H1 (cell line): ENCODE data around the gene ZFP36L2. TPM values are rescaled to one million over a fixed set of nuclear protein-coding genes. Genes with fewer than 3 reads are reported as not detected.

Experiments used
- CTCF ChIA-PET: fragments of 300-600 bp; sonication (Branson Sonifier 250); formaldehyde crosslinking; loops from one replicate; lab custom pipeline; 2021; ENCODE audit not compliant: partially characterized antibody; lab: Charles Lee
- POLR2A ChIA-PET: fragments of 300-600 bp; sonication (Branson Sonifier 250); formaldehyde crosslinking; loops from one replicate; lab custom pipeline; 2021; ENCODE audit warnings: inconsistent platforms; ENCODE audit not compliant: partially characterized antibody; lab: Charles Lee
- DNase-seq, 2 experiments: peaks; one replicate each; pipeline versions ENCODE4 v3.0.0 to v3.0.0-alpha.2; 2010 to 2022; ENCODE audit warnings: low spot score in 2 of 2, low read depth in 1 of 2, mixed read lengths in 1 of 2
- FAIRE-seq: peaks from 2 replicates; lab custom pipeline; 2011; peaks lifted over from hg19 to GRCh38; lab: Jason Lieb, UNC
- H2AFZ ChIP-seq: 2 replicates; pipeline ENCODE4 v1.8.1; 2012; ENCODE audit warnings: low read length, inconsistent platforms
- H2AK5ac ChIP-seq: 2 replicates; pipeline ENCODE4 v1.6.1; 2013; ENCODE audit warnings: low read depth, low read length
- H2BK120ac ChIP-seq: replicated peaks from 2 replicates; pipeline ENCODE3; 2013; ENCODE audit warnings: low read depth, low read length, inconsistent platforms
- H2BK12ac ChIP-seq: 2 replicates; pipeline ENCODE4 v1.6.1; 2013; ENCODE audit warnings: low read depth, low read length
- H2BK15ac ChIP-seq: 2 replicates; pipeline ENCODE4 v1.6.1; 2013; ENCODE audit warnings: low read length
- H2BK20ac ChIP-seq: 2 replicates; pipeline ENCODE4 v1.6.1; 2013; ENCODE audit warnings: low read length
- H2BK5ac ChIP-seq: 2 replicates; pipeline ENCODE4 v1.6.1; 2013; ENCODE audit warnings: low read depth, low read length
- H3K14ac ChIP-seq: 2 replicates; pipeline ENCODE4 v1.6.1; 2013; ENCODE audit warnings: inconsistent platforms; ENCODE audit not compliant: insufficient read length
- H3K18ac ChIP-seq: 2 replicates; pipeline ENCODE4 v1.6.1; 2013; ENCODE audit warnings: low read length; ENCODE audit errors: extremely low read depth
- H3K23ac ChIP-seq: 2 replicates; pipeline ENCODE4 v1.6.1; 2013; ENCODE audit warnings: inconsistent platforms; ENCODE audit not compliant: insufficient read length
- H3K23me2 ChIP-seq: 2 replicates; pipeline ENCODE4 v1.6.1; 2013; ENCODE audit warnings: low read depth, low read length
- H3K27ac ChIP-seq: 2 replicates; pipeline ENCODE4 v1.6.1; 2011; ENCODE audit warnings: low read depth, low read length, inconsistent platforms
- H3K27me3 ChIP-seq, 4 experiments: replicated peaks in 1 of 4; 1 replicate in 1 of 4; 2 replicates in 3 of 4; pipeline versions ENCODE4 v1.6.1 to v1.8.1; 2011 to 2013; ENCODE audit warnings: low read length in 3 of 4, mild to moderate bottlenecking in 3 of 4, inconsistent platforms in 2 of 4, mixed read lengths in 2 of 4, moderate library complexity in 1 of 4; ENCODE audit not compliant: control insufficient read depth in 3 of 4, insufficient read depth in 3 of 4; ENCODE audit errors: extremely low read depth in 1 of 4
- H3K36me3 ChIP-seq, 4 experiments: 2 replicates each; pipeline versions ENCODE4 v1.6.1 to v1.8.1; 2011 to 2013; ENCODE audit warnings: mild to moderate bottlenecking in 4 of 4, low read length in 3 of 4, moderate library complexity in 2 of 4, control low read depth in 1 of 4, inconsistent platforms in 1 of 4; ENCODE audit not compliant: insufficient read depth in 4 of 4, control insufficient read depth in 2 of 4
- H3K4ac ChIP-seq: replicated peaks from 2 replicates; pipeline ENCODE3; 2013; ENCODE audit warnings: low read length, low read depth, mixed read lengths, inconsistent platforms; ENCODE audit not compliant: insufficient read length
- H3K4me1 ChIP-seq, 4 experiments: replicated peaks in 1 of 4; 1 replicate in 1 of 4; 2 replicates in 3 of 4; pipeline versions ENCODE4 v1.6.1 to v1.8.1; 2011 to 2013; ENCODE audit warnings: low read length in 3 of 4, inconsistent platforms in 2 of 4, mixed read lengths in 1 of 4; ENCODE audit not compliant: insufficient read depth in 4 of 4, control insufficient read depth in 3 of 4
- H3K4me2 ChIP-seq, 2 experiments: 2 replicates each; pipeline versions ENCODE4 v1.6.1 to v1.8.1; 2011 to 2013; ENCODE audit warnings: low read depth in 2 of 2, low read length in 2 of 2, control low read depth in 1 of 2, inconsistent platforms in 1 of 2, mild to moderate bottlenecking in 1 of 2; ENCODE audit not compliant: insufficient read depth in 1 of 2
- H3K4me3 ChIP-seq, 4 experiments: fragments of 200-600, 300-600 bp in 1 of 4; sonication (generic), shearing (Covaris generic), sonication (Bioruptor Twin) in 1 of 4; 2 replicates each; pipeline versions ENCODE4 v1.5.1 to v1.8.1; 2011 to 2016; ENCODE audit warnings: low read length in 4 of 4, low read depth in 3 of 4, control low read depth in 2 of 4, inconsistent platforms in 2 of 4, mild to moderate bottlenecking in 2 of 4, mixed read lengths in 1 of 4, moderate library complexity in 1 of 4; ENCODE audit not compliant: insufficient read depth in 2 of 4; ENCODE audit errors: extremely low read depth in 1 of 4
- H3K56ac ChIP-seq: replicated peaks from 2 replicates; pipeline ENCODE3; 2013; ENCODE audit warnings: low read depth, mild to moderate bottlenecking, mixed read lengths, low read length, inconsistent platforms; ENCODE audit not compliant: insufficient read length
- H3K79me1 ChIP-seq: 2 replicates; pipeline ENCODE4 v1.6.1; 2013; ENCODE audit warnings: low read depth, low read length, control low read depth
- H3K79me2 ChIP-seq, 2 experiments: 2 replicates each; pipeline versions ENCODE4 v1.6.1 to v1.8.1; 2012 to 2013; ENCODE audit warnings: low read length in 2 of 2, mild to moderate bottlenecking in 2 of 2, inconsistent platforms in 1 of 2; ENCODE audit not compliant: insufficient read depth in 2 of 2, control insufficient read depth in 1 of 2
- H3K9ac ChIP-seq, 4 experiments: replicated peaks in 1 of 4; 1 replicate in 1 of 4; 2 replicates in 3 of 4; pipeline versions ENCODE4 v1.6.1 to v1.8.1; 2011 to 2013; ENCODE audit warnings: low read depth in 3 of 4, low read length in 3 of 4, control low read depth in 2 of 4, mild to moderate bottlenecking in 2 of 4, moderate library complexity in 2 of 4, inconsistent platforms in 1 of 4; ENCODE audit errors: extremely low read depth in 1 of 4
- H3K9me3 ChIP-seq, 2 experiments: 2 replicates each; pipeline versions ENCODE4 v1.6.1 to v1.8.1; 2012 to 2013; ENCODE audit warnings: mild to moderate bottlenecking in 2 of 2, moderate library complexity in 2 of 2, control low read depth in 1 of 2, inconsistent platforms in 1 of 2, low read depth in 1 of 2, low read length in 1 of 2, mixed read lengths in 1 of 2; ENCODE audit not compliant: insufficient read depth in 2 of 2
- H4K20me1 ChIP-seq, 2 experiments: replicated peaks in 1 of 2; 2 replicates each; pipeline versions ENCODE3 to v1.8.1; 2011 to 2013; ENCODE audit warnings: inconsistent platforms in 2 of 2, low read length in 2 of 2, mild to moderate bottlenecking in 1 of 2; ENCODE audit not compliant: insufficient read depth in 2 of 2, control insufficient read depth in 1 of 2
- H4K5ac ChIP-seq: 2 replicates; pipeline ENCODE4 v1.6.1; 2013; ENCODE audit warnings: low read length, low read depth, mixed read lengths, inconsistent platforms; ENCODE audit not compliant: insufficient read length
- H4K8ac ChIP-seq: 2 replicates; pipeline ENCODE4 v1.8.0; 2013; ENCODE audit warnings: mild to moderate bottlenecking, moderate library complexity, low read length, inconsistent platforms; ENCODE audit not compliant: insufficient read depth; ENCODE audit errors: extremely low read depth
- H4K91ac ChIP-seq: replicated peaks from 2 replicates; pipeline ENCODE3; 2013; ENCODE audit warnings: low read length, mixed read lengths, inconsistent platforms; ENCODE audit not compliant: insufficient read length
- BACH1 ChIP-seq: IDR thresholded peaks from 2 replicates; pipeline ENCODE4 v1.6.1; 2012; ENCODE audit warnings: low read length, improper control_type of control experiment
- CBX8 ChIP-seq: fragments of 300-800, 300-1000 bp; sonication (generic); IDR thresholded peaks from 2 replicates; pipeline ENCODE4 v1.7.1; 2016; ENCODE audit warnings: low read depth, low read length, borderline replicate concordance
- EP300 ChIP-seq, 2 experiments: IDR thresholded peaks; 1 replicate in 1 of 2; 2 replicates in 1 of 2; pipeline ENCODE4 v1.6.1; 2011 to 2012; ENCODE audit warnings: low read depth in 2 of 2, low read length in 2 of 2, mild to moderate bottlenecking in 2 of 2, borderline replicate concordance in 1 of 2, inconsistent platforms in 1 of 2, moderate library complexity in 1 of 2
- HDAC6 ChIP-seq: IDR thresholded peaks from one replicate; pipeline ENCODE4 v1.7.1; 2012; ENCODE audit warnings: low read depth, mild to moderate bottlenecking, inconsistent platforms, low read length, moderate library complexity
- JUN ChIP-seq: IDR thresholded peaks from 2 replicates; pipeline ENCODE4 v1.6.1; 2011; ENCODE audit warnings: low read depth, mild to moderate bottlenecking, improper control_type of control experiment, low read length
- MAFK ChIP-seq: IDR thresholded peaks from 2 replicates; pipeline ENCODE4 v1.6.1; 2012; ENCODE audit warnings: low read depth, mild to moderate bottlenecking, improper control_type of control experiment, low read length
- NANOG ChIP-seq: IDR thresholded peaks from 2 replicates; pipeline ENCODE4 v1.6.1; 2011; ENCODE audit warnings: low read length, low read depth, mild to moderate bottlenecking, inconsistent platforms; ENCODE audit not compliant: insufficient read depth, poor library complexity, severe bottlenecking
- RFX5 ChIP-seq: IDR thresholded peaks from 2 replicates; pipeline ENCODE4 v1.6.1; 2011; ENCODE audit warnings: low read depth, low read length, improper control_type of control experiment, borderline replicate concordance
- SIN3A ChIP-seq, 2 experiments: IDR thresholded peaks in 1 of 2; conservative IDR thresholded peaks in 1 of 2; 2 replicates each; pipeline ENCODE4 v1.6.1; 2011 to 2012; ENCODE audit warnings: low read length in 2 of 2, improper control_type of control experiment in 1 of 2, low read depth in 1 of 2, mild to moderate bottlenecking in 1 of 2
- SP2 ChIP-seq: IDR thresholded peaks from 2 replicates; pipeline ENCODE4 v1.6.1; 2012; ENCODE audit warnings: mild to moderate bottlenecking, low read length, inconsistent platforms
- TAF7 ChIP-seq: optimal IDR thresholded peaks from 2 replicates; pipeline ENCODE3; 2011; ENCODE audit warnings: low read depth, mild to moderate bottlenecking, inconsistent platforms, low read length, moderate library complexity, borderline replicate concordance
- WGBS, 2 experiments: shearing (Covaris generic) in 1 of 2; methylation state at CpG; one replicate each; pipeline versions ENCODE4 v1.1.6 to v1.1.7; 2013 to 2015; ENCODE audit warnings: low lambda C conversion rate in 2 of 2, mixed read lengths in 2 of 2, inconsistent platforms in 1 of 2, low coverage in 1 of 2, missing lambda C conversion rate in 1 of 2; ENCODE audit not compliant: insufficient replicate concordance in 2 of 2, insufficient coverage in 1 of 2, insufficient read length in 1 of 2; ENCODE audit errors: extremely low coverage in 1 of 2, missing lambda C conversion rate in 1 of 2; 5-methylcytosine and 5-hydroxymethylcytosine counted together
- polyA plus RNA-seq, 7 experiments: library from polyadenylated mRNA; depleted of rRNA in 3 of 7; stranded (reverse) in 5 of 7; unstranded in 2 of 7; fragments of >200 nt in 5 of 7; fragments of 200-250 nt in 2 of 7; gene quantifications; 1 replicate in 5 of 7; 2 replicates in 1 of 7; 4 replicates in 1 of 7; pipeline versions ENCODE4 v1.2.1 to v1.2.3, GENCODE V29; 2011 to 2013; ENCODE audit warnings: missing spikeins in 2 of 7, mixed read lengths in 2 of 7
- total RNA-seq: library from RNA; stranded (reverse); fragmentation: NEBNext Ultra II Directional; extraction: Animal tissue kit (Norgen Biotek cat#: 25700); gene quantifications from 2 replicates; pipeline ENCODE4 v1.2.1, GENCODE V29; 2021

The ZFP36L2 gene
- total and polyA plus RNA-seq, 2 of the 8 experiments (the other 6 are each of a cell fraction or from before 2014, with no cell fraction given), result 13.4 to 102 TPM

DNA sequence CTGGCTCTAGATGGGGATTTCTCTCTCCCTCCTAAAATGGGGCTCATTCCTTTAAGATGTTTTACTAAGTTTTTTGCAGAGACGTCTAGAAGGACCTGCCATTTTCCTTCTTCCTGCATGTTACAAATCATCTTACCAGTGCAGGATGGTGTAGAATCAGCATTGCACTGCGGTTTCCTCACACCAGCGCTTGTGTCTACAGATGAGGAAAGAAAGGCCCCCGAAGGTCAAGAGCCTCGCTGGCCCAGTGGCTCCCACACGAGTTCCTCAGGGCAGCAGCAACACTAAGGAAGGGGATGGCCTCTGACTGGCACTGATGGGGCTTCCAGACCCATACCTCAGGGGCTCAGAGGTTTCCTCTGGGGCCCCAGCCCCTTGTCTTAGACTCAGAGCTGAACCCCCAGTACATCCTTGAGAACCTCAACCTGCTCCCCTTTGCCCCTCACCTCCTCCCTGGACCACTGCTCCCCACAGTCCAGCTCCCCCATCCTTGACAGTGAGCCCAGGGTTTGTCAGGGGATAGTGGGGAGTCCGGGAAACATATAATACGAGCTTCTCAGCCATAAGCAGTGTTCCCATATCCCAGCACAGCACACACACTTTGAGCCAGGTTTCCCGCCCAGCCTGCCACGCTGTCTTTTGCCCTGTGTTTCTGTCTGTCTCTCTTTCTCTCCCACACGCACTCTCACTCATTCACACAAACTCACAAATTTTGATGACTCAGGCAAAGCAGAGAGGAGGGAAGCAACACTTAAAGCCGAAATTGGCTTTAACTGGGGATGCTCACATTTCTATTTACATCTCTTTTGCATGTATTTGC, 29.4 kb downstream of the ZFP36L2 start:
- Histone ChIP-seq H3K27me3 (no peaks in the 10 kb centered on the region), H2AFZ (no peak overlapping the region; the same call in 1 of the 2 replicates), H3K4me3 (no peak overlapping the region), H2BK20ac (peak overlapping the region; percentile 90), H4K91ac (peak overlapping the region; percentile 23), H2BK15ac (no peak overlapping the region; the same call in 1 of the 2 replicates), H3K23ac (no peak overlapping the region), H3K9ac (no peak overlapping the region), H4K8ac (no peak overlapping the region), H3K4me1 (peaks cover 4 to 9% (median 7%) of the 10 kb centered on the region in 4 experiments), H3K36me3 (no peaks in the 10 kb centered on the region), H3K79me2 (no peaks in the 10 kb centered on the region), H2BK5ac (no peak overlapping the region), H3K18ac (no peak overlapping the region), H2AK5ac (no peak overlapping the region), H3K4me2 (no peak overlapping the region), H2BK120ac (peak overlapping the region; percentile 69), H3K14ac (no peak overlapping the region), H4K20me1 (no peaks in the 10 kb centered on the region), H3K56ac (no peak overlapping the region), H3K27ac (no peak overlapping the region), H2BK12ac (0 out of 2 replicates have a peak overlapping the region, but pooled peaks have one; percentile 39), H3K4ac (peak overlapping the region; percentile 16), H4K5ac (no peak overlapping the region), H3K23me2 (no peaks in the 10 kb centered on the region; the same call in 1 of the 2 replicates), H3K9me3 (no peaks in the 10 kb centered on the region), H3K79me1 (no peaks in the 10 kb centered on the region)
- DNase-seq (no peak), FAIRE-seq (no peak)
- ChIA-PET CTCF (interaction anchor here (0.6 to 6.1 kb wide), 6 partner anchors 10 to 36 kb away, joined by 3 to 41 read pairs (median 6); partner anchors contain the start of gene ZFP36L2), POLR2A (interaction anchor here (1.3 to 1.5 kb wide), 2 partner anchors 11 to 150 kb away, joined by 3 to 5 read pairs; no protein-coding TSS in a partner anchor)
- 87% methylated on average over 11 of the region's 12 CpGs; no CpG with 5 or more reads in 1 of the 2 experiments for WGBS, 2 experiments
- TF ChIP-seq JUN (no peak), TAF7 (no peak), HDAC6 (no peak), BACH1 (no peak), EP300 (IDR thresholded peaks at IDR 0.05; ENCODE audit: borderline replicate concordance in 1 of 2, low read depth in 2 of 2, low read length in 2 of 2) (no peak), NANOG (no peak), SIN3A (conservative IDR thresholded peaks at IDR 0.05 in 1 of 2, IDR thresholded peaks at IDR 0.05 in 1 of 2; ENCODE audit: low read depth in 1 of 2, low read length in 2 of 2) (no peak), CBX8 (no peak), SP2 (no peak), RFX5 (no peak), MAFK (no peak)
